NCI-H146 treated with DMSO at 0.1 percent for 48 hours (cell line): ENCODE measurements around the gene SH3BP5L.

ENCODE experiments used
- DNase-seq: peaks from one replicate; lab custom pipeline; 2025; ENCODE audit not compliant: unreplicated experiment; lab: John Stamatoyannopoulos, UW

Gene SH3BP5L

DNA sequence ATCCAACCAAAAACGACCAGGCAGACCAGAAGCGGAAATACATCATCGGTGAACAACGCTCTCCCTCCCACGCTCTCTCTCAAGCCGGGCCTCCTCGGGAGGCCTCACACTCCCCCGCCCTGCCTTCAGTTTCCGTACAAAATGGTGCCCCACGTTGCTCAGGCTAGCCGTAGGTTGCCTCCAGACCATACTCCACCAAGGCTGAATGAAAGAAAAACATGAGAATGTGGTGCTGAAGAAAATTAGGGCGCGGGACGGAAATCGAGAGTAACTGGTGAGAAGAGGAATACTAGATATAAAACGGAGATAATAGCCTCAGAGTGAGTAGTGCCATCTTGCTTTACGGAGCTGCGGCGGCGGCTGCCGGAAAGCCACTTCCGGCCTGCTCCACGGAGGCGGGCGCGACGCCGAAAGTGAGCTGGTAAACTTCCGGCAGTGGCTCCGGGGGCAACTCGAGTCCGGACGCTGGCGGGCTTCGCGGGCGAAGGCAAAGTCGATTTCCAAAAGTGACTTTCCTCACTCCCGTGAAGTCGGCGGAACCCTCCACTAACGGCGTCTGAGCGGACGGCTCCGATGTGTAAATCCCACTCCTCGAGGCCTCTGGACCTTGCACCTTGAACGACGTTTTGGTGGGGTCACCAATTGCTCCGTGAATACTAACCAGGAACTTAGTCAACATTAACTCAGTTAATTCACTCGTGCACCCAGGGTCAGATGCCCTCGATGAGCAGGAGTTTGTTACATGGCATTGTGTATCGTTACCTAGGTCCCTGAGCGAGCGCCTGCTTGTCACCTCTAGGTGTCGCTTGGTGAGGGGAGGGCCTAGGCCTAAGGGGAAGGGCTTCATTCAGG lies at the start of gene SH3BP5L:
Gene SH3BP5L, minus strand, starts transcription at position 7 of the 852 bp plus-strand sequence. CDS start 980 bp downstream, outside the sequence.
- DNase-seq: peak; percentile 96

DNA sequence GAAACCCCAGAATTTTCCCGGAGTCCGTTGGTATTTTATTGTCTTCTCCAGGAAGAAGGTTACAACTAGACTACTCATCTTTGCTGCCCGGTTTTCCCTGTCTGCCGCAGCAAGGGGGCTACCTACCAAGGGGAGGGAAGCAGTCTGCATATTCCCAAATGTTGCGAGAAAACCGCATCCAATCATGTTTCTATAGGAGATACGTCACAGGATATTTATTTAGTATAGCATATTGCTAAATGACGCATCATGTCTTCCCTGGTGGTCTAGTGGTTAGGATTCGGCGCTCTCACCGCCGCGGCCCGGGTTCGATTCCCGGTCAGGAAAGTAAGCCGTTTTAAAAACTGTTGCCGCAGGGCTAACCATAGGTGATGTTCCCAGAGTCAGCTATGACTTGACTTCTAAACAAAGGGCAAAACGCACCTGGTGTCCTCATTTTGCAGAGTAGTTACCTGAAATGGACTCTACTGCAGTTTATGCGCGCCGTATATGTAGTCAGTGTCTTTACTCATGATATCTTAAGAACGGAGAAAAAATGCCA lies 48.3 kb upstream of the SH3BP5L start:
- peak; percentile 95 for DNase-seq

DNA sequence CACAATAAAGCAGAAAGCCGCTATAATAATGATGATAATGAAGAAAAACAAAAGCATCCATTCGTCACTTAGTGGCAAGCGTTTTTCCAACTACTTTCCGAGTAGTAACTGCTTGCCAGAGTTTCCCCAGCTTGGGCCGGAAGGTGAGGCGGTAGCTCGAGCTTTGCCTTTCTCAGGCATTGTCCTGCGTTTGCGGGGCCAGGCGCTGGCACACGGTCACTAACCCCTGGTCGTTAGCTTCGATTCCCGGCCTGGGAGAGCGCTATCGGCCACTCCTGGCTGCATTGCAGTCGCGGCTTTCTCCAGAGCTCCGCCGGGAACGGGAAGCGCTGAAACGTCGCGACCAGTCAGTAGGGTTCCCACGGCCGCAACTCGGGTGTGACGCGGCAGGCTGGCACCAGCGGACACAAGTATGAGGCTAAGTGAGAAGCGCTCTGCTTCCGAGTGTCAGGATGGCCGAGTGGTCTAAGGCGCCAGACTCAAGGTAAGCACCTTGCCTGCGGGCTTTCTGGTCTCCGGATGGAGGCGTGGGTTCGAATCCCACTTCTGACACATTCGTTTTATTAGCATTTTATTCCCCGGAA lies 47.8 kb upstream of the SH3BP5L start:
- DNase-seq: peak; percentile 95

DNA sequence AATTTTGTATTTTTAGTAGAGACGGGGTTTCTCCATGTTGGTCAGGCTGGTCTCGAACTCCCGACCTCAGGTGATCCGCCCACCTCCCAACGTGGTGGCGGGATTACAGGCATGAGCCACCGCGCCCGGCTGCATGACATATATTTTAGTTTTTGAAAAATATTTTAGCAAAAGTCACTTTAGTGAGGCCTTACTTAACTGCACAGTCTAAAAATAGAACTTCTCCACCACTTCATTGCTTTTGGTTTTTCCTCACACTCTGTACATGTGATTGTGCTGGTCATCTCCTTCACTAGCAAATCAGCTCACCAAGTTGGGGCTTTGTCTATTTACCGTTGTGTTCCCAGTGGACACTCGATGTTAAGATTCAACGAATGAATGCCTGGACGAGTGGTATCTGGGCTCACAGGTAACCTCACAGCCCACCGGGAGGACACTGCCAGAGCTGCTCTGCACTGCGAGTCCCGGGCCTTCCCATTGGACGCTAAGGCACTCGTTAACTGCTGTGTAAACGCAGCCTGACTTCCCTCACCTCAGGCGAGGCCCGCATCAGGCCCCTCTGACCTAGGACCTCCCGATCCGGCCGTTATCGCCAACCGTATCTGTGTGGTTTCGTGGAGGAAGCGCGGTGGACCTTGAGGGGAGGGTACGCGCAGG lies 47.2 kb upstream of the SH3BP5L start:
- DNase-seq: peak; percentile 87

DNA sequence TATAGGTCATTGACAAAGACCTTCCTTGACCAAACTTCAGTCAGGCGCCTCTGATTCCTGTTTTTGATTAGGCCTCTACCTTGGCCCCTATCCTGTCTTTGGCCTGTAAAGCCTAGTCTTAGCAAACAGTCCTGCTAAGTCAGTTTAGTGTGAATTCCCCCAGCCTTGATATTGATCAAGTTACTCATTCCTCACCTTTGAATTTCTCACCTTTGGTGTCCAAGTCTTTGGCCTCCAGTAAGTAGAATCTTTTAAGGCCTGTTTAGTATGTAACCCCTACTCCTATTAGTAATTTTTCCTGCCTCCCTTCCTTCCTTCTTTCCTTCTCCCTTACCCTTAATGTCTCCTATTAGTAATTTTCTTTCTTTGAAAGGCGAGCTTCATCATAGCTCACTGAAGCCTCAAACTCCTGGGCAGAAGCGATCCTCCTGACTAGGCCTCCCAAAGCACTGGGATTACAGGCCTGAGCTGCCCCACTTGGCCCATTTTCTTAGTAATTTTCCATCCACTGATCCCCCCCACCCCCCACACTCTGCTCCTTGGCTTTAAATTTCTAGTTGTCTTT lies 46.2 kb upstream of the SH3BP5L start:
- no peak for DNase-seq

DNA sequence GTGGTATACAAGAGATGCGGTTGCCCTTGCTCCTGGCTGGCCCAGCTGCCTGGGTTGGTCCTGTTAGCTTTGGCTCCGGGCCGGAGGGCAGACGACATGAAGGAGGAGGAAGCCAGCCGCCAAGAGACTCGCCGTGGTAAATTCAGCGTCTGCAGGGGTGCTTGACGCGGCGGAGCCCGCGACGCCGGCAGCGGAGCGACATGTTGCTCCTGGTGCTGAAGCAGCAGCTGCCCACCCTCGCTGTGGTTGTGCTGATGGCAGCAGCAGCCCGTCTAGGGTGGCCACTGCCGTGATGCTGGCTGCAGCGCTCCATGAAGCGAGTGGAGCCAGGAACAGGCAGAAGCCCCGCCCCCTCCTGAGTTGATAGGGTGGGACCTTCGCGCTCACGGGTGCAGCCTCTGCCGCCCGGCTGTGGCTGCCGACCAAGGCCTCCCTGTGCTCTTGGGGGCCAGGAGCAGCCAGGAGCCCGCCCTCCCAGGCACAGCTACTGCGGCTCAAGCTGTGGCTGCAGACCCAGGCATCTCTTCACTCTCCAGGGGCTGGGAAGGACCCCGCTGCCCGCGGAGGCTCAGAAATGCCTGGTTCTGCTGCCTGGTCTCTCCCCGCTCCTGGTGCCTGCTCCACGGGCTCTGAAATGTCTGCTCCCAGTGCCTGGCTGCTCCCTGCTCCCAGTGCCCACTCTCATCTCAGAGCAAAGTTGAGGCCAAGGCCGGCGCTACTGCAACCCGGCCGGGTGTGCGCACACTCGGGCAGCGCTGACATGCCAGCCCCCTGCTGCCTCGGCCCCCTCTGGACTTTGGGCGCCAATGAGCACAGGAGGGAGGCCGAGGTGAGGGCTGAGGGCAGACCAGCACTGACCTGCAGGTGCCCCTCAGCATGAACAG lies 37.5 kb upstream of the SH3BP5L start:
- DNase-seq: peak; percentile 94

DNA sequence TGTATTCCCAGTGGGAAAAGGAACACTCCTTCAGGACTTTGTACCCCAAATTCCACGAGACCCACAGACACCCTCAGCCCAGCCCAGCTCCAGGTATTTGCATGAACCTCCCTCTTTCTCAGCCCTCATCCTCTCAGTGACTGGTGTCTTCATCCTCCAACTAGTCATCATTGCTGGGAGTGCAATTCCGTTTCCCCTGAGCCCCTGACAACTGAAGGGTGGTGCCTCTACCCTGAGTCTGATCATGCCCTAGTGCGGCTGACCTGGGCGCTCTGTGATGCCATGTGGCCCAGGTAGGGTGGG lies 36.9 kb upstream of the SH3BP5L start:
- no peak for DNase-seq

DNA sequence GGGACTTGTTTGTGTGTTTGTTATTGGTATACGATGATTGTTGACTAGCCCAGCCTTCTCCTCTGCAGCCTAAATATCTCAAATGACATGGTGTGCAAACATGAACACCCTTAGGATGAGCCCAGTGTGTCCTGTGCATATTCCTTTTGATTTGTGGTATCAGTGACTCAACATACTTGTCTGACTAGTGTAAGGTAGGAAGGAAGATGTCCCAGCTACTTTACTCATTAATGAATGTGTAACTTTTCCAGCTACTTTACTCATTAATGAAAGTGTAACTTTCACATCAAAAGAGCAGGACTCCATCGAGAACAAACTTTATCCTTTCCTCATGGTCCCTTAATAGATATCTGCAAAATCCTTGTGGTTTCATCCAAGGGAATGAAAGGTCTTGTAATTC lies 35.9 kb upstream of the SH3BP5L start:
- no peak for DNase-seq

DNA sequence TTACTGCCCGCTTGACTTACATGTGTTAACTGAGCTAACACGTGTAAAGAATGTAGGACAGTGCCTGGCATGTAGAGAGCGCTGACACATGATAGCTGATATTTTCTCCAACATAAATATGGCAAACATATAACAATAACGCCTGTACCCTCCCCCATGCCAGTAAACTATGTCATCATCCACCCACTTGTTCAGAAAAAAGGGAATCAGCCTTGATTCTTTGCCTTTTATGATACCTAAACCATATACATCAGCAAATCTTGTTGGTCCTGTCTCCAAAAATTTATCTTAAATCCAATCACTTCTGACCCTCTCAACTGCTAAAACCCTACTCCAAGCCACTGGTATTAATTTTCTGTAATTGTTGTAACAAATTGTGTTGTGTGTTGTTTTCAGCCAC lies 34.3 kb upstream of the SH3BP5L start:
- no peak for DNase-seq

DNA sequence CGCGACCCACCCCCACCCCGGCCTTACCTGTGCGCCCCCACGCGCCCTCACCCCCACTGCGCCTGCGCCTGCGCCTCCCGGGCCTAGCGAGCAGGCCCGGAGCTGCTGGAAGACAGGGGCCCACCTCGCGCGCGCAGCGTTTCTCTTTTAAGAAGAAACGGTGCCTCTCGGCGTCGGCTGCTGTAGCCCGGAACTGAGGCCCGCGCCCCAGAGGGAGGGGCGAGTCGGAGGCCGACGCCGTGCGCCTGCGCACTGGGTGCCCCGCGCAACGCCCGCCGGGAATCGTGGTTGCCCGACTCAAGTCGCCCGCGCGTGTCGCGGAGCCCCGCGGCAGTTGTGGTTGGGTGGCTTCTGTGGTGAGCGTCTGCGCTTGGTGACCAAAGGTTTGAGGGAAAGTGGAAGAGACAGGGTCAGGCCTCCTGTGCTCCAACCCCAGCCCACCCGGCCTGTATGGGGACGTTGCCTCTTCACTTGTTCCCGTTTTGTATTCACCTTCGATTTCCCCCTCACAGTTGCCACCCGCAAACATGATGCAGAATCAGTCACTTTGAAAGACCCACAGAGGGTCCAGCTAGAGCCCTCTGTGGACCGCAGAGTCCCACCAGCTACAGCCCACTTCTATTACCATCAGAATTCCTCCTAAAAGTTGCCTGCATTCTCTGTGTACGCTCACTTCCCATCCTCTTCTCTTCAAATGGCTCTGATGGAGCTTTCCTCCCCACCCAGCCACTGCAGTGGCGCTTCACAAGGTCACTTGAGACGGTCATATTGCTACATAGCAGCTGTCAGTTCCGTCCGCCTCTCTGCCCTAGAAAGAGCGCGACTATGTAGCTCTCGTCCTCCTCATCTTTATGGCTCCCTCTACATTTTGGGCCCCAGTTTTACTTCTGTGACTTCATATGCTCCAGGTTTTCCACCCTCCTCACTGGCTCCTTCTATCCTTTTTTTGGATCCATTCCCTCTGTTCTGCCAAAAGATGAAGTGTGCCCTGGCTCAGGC lies 33.5 kb upstream of the SH3BP5L start, which contains the start of gene ZNF692:
Gene ZNF692, minus strand, starts transcription at position 195 of the 999 bp plus-strand sequence. CDS start 776 bp downstream, outside the sequence.
- peak; percentile 95 for DNase-seq

DNA sequence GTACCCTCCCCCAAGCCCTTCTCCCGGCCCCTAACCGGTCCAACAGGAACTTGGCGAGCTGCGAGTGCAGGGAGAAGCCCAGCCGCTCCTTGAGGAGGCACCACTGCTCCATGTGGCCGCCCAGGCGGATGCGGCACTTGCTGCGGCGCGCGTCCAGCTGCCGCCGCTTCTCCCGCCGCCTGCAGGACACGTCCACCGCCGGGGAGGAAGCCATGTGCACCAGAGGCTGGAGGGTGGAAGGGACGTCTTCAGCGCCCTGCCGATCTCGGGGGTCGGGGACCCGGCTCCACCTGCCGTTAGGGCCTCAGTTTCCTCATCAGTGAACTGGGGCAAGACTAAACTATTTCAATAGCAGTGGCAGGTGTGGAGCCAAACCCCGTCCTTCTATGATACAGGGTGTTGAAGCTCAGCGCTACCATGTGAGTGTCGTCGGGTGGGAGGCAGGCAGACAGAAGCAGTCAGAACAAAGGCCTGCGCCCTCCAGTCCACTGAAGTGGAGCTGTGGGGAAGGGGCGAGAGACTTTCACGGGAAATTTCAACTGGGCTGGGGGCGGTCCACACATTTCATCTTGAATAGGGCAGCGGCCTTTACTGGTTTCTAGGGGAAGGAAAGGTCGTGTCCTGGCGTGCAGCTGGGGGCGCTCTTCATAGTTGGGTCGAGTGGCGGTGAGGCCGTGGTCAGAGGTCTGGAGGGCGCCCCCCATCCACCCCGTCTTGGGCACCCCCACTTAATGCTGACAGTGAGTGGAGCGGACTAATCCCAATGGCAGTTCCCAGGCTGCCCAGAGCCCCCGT lies 32.6 kb upstream of the SH3BP5L start:
- peak; percentile 75 for DNase-seq

DNA sequence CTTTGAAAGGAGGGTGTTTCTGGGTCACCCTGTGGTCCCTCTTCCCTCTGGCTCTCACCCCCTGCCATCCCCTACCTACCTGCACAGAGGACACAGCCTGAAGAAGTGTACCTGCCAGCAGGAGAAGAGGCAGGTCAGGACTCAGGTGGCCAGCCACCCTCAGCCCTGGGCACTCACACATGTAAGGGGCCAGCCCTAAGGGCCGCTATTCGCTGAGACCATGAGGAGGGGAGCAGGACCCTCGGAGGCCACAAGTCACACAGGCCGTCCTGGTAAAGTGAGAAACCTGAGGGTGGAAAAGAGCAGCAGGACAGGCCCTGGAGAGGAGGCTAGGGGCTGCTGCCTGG lies 32.0 kb upstream of the SH3BP5L start:
- no peak for DNase-seq

DNA sequence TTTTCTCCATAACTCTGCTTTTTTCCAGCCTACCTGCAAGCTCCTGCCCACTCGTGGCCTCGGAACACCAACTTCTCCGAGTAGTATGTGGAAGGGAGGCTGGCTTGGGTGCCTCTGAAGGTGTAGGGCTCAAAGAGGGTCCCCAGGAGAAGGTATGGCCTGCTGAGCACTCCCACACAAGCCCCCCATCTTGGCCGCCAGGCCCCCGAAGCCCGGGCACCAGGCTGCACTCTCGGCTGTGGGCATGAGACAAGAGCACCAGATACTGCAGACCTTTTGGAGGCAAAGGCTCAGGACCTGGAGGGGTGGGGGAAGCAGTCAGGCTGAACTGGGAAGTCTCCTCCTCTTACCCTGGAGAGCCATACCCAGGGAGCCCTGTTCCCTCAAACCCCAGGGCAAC lies 31.5 kb upstream of the SH3BP5L start:
- DNase-seq: no peak

DNA sequence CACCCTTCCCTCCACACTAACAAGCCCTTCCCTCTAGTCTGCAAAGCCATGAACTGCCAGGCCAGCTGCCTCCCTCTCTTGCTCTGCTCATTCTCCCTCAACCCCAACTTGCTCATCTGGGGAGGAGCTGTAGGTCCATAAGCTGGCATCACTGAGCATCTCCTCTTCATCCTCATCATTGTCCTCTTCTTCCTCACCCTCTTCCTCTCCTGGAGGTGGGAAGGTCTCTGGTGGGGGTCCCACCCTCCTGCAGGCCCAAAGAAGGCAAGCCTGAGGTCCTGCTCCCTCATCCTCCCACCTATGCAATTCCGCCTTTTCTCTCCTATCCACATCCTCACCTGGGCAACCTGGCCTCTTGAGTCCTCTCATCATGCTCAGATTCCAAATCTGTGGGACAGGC lies 30.5 kb upstream of the SH3BP5L start:
- no peak for DNase-seq

DNA sequence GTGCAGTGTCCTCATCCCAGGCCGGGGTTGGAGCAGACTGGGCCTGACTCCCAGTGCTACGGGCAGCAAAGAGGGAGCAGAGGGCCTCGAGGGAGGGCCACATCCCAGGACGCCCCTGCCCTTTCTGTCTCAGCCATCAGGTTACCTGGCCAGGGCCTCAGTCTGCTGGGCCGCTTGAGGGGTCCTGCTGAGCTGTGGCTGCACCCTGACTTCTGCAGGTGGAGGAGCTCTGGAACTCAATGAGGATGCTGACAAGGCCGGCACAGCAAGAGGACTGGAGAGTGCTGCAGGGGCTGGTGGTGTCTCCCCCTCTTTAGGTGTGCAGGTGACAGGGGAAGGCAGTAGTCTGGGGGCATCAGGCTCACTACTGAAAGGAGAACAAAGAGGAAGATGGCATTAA lies 29.9 kb upstream of the SH3BP5L start:
- DNase-seq: no peak

DNA sequence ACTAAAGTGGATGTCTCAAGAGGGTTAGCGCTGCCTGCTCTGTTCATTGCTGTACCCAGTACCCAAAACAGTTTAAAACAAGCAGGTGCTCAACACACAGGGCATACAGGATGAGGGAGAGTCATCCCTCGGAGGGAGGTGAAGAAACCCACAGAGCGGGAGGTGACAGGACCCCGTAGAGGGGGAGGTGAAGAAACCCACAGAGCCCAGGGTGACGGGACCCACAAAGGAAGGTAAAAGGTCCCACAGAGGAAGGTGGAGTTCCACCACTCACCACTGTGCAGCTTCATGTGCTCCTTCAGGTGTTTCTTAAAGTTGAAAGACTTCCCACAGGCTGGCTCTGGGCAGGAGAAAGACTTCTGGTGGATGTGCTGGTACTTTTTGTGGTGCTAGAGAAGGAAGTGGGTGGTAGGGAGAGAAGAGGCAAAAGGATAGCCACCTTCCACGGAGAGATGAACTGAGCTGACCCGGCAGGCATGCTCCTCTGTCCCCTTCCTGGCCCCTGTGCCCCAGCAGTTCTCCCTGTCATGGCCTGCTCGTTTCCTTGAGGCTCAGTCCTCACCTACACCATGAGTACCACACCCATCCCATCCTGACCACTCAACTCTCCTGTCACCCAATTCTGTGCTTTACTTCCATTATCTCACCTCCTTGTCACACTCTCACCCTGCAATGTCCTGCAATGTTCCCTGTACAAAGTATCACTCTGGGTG lies 28.1 kb upstream of the SH3BP5L start:
- no peak for DNase-seq

DNA sequence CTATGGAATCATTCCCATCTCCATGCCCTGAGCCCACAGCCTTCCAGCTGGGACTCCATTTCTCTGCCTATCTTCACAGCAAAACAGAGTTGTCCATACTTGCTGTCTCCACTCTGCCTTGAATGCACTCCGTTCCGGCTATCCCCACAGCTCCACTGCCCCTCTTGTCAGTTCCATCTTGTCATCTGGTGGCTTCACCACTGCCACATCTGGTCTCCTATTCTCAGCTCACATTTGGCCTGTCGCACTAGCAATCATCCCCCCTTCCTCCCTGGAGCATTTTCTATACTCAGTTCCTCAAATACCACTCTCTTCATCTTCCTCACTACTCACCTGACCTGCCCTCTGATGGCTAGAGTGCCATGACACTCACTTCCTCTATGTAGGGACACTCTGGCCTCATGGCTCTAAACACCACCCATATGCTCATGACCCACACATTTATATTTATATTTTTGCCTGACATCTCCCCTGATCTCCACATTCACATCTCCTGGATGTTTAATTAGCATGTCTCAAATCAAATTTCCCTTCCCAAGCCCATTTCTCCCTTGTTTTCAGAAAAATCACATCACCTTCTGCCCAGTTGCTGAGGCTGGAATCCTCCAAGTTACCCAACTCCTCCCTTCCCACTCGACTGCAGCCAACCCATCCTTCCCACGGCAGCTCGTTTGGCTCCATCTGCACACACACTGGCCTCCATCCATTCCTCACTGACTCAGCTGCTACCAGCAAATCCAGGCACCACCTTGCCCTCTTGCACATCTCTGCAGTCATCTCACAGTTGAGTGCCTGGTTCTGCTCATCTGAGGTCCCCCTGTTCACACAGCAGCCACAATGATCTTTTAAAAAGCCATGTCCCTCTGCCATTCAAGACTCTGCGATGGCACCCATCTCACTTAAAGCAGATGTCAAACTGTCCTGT lies 27.0 kb upstream of the SH3BP5L start:
- no peak for DNase-seq
